NCI-H526 (cell line): Measurements from ENCODE around the gene MIER2.
A peak's percentile ranks its signal among the peaks of the same experiment; 100 is the strongest.
"Not testable (repeated sequence)": the region's sequence is repeated elsewhere in the genome, so short reads cannot be mapped to it uniquely, and the experiment has no call there.

Experiments used
- DNase-seq, 2 experiments: peaks; one replicate each; lab custom pipeline; 2025; lab: John Stamatoyannopoulos, UW

The MIER2 gene, protein sequence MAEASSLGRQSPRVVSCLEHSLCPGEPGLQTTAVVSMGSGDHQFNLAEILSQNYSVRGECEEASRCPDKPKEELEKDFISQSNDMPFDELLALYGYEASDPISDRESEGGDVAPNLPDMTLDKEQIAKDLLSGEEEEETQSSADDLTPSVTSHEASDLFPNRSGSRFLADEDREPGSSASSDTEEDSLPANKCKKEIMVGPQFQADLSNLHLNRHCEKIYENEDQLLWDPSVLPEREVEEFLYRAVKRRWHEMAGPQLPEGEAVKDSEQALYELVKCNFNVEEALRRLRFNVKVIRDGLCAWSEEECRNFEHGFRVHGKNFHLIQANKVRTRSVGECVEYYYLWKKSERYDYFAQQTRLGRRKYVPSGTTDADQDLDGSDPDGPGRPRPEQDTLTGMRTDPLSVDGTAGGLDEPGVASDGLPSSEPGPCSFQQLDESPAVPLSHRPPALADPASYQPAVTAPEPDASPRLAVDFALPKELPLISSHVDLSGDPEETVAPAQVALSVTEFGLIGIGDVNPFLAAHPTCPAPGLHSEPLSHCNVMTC

DNA sequence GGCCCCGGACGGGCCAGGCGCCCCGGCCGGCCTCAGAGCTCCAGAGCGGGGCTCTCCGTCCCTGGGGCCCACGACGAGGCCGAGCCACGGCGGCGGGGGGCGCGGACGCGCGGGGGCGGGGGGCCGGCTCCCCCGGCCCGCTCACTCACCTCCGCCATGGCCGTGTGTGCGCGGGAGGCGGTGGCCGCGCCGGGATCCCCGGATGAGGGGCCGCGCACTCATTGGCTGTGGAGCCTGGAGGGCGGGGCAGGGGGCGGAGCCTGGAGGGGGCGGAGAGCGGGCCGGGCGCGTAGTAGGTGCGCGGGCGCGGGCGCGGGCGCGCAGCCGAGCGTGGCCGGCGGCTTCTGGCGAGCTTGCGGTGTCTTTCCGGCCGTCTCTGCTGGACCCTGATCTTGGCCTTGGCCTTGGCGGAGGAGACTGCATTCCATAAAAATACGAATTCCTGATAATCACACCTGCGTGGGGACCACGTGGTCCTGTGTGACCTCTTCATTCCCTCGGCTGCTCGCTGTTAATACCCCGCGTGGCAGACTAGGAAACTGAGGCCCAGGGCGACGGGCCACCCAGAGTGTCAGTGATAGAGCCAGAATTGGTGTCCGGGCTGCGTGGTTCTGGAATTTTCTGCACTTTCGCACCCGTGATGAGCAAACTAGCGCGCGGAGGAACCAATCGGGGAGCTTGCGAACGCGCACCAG lies at the start of gene MIER2:
Gene MIER2, minus strand, starts transcription at position 172 of the 695 bp plus-strand sequence. Its CDS starts 14 bp downstream, at position 158.
- DNase-seq: peak in 1 of 2 experiments; percentile 73

- not testable (repeated sequence) for DNase-seq
These were observed 49.0 kb upstream of the MIER2 start for GRCh38 chr19:393560-393959.

DNA sequence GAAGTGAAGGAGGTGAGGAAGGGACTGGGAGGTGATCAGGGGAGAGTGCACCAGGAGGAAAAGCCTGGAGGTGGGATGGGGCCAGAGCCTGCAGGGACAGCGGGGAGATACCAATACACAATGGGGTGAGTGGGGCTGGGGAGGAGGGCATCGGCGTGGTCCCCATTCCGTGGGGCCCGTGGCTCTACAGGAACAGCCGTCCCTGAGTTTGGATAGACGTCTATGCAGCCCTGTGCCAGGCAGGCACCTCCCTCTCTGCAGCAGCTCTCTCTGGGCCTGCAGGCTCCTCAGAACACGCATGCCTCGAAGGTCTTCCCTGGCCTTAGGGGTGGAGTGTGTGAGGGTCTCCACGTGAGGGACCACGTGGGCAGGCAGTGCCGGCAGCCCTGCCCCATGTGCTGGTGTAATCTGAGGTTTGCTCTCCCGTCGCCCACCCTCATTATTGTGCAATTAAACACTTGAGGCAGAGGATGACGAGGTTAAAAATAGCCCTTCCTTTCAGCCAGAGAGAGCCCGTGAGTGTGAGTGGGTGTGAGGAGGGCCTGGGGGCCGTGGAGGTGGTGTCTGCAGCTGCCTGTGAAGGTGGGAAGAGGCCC lies 47.9 kb upstream of the MIER2 start:
- no peak for DNase-seq

- no peak for DNase-seq
These were observed 47.3 kb upstream of the MIER2 start for GRCh38 chr19:391726-392374.

DNA sequence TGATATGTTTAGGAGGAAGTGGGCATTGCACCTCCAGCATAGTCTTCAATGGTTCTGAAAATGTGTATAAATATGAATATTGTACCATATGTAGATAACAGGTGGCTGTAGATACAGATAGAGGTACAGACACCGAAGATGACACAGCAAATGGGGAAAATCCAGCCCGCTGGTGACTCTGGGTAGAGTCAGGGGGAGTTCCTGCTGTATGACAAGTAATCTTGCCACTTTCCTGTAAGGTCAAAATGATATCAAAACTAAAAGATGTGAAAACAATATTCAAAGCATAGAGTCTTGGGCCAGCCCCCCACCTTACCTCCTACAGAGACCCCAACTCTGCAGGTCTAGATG lies 46.6 kb upstream of the MIER2 start:
- DNase-seq: no peak

GRCh38 chr19:390386-391206 lies 46.0 kb upstream of the MIER2 start:
- DNase-seq: no peak

DNA sequence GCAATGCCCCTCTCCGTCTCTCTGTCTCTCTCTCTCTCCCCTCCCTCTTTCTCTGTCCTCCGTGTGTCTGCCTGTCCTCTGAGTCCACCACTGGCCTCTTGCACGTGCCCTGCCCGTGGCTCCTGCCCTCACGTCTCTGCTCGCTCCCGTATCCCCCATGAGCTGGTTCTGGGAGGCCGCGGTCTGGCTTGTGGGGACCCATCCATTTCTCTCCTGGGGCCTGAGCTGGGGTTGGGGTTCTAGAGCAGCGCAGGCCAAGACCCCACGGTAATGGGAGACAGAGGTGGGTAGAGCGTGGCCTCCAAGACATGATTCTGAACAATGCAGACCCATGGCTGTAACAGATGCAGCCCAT lies 45.3 kb upstream of the MIER2 start:
- DNase-seq: no peak

- DNase-seq: no peak
These were observed 44.8 kb upstream of the MIER2 start for GRCh38 chr19:389255-389934.

DNA sequence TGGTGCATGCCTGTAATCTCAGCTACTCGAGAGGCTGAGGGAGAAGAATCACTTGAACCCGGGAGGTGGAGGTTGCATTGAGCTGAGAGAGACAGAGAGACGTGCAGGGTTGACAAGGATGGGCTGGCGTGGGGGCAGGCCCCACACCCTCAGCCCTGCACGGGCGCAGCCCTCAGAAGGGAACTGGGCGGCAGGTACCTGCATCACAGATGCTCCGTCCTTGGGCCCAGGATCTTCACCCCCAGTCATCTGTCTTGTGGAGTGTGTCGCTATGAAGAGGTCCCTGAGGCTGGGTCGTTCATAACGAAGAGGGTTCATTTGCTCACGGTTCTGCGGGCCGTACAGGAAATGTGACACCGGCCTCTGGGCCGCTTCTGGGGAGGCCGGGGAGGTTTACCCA lies 44.1 kb upstream of the MIER2 start:
- no peak for DNase-seq

GRCh38 chr19:387777-388176 lies 43.2 kb upstream of the MIER2 start:
- no peak for DNase-seq

- not testable (repeated sequence) for DNase-seq
These were observed 42.2 kb upstream of the MIER2 start for GRCh38 chr19:386632-387301.

- not testable (repeated sequence) for DNase-seq
These were observed 41.6 kb upstream of the MIER2 start for GRCh38 chr19:386189-386588.

DNA sequence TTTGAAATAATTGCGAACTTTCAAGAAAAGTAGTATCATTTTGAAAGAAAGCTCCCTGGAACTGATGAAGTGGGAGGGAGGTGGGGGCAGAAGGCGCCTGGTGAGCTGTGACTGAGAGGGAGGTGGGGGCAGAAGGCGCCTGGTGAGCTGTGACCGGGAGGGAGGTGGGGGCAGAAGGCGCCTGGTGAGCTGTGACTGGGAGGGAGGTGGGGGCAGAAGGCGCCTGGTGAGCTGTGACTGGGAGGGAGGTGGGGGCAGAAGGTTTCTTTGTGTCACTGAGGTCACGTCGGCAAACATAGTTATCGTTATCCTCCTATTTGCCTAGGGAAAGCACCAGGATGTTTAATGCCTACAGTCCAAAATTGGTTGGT lies 40.2 kb upstream of the MIER2 start:
- peak; percentile 50 to 71 for DNase-seq

GRCh38 chr19:383922-384798 lies 39.6 kb upstream of the MIER2 start:
- no peak for DNase-seq

DNA sequence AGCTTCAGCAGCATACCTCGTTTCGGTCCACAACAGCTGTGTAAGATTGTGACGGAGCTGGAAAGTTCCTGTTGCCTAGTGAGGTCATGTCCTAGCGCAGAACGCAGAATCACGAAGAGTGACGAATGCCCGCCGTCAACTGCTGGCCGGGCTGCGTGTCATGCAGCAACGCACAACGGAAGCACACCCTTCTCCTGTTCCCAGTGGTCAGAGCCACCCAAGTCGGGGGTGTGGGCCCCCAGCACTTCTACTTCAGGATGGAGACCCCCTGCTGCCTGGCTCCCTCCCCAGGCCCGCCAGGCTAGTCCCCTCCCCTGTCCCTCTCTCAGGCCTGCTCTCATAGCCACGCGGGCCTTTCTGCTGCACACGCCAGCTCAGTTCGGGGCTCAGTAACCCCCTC lies 38.4 kb upstream of the MIER2 start:
- no peak for DNase-seq

DNA sequence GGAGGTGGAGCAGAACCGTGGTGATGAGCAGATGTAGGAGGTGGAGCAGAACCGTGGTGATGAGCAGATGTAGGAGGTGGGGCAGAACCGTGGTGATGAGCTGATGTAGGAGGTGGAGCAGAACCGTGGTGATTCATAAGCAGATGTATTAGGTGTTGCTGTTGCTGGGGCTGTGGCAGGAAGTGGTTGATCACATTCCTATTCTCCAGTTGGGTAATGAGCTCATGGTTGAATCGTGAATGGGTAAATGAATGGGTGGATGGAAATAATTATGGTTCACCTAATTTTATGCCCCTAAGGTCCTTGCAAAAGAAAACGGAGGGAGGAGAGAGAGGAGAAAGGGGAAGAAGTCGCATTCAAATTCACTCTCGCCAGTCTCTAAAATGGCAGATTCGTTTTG lies 38.0 kb upstream of the MIER2 start:
- DNase-seq: not testable (repeated sequence)

- DNase-seq: not testable (repeated sequence)
These were observed 37.3 kb upstream of the MIER2 start for GRCh38 chr19:381901-382300.

DNA sequence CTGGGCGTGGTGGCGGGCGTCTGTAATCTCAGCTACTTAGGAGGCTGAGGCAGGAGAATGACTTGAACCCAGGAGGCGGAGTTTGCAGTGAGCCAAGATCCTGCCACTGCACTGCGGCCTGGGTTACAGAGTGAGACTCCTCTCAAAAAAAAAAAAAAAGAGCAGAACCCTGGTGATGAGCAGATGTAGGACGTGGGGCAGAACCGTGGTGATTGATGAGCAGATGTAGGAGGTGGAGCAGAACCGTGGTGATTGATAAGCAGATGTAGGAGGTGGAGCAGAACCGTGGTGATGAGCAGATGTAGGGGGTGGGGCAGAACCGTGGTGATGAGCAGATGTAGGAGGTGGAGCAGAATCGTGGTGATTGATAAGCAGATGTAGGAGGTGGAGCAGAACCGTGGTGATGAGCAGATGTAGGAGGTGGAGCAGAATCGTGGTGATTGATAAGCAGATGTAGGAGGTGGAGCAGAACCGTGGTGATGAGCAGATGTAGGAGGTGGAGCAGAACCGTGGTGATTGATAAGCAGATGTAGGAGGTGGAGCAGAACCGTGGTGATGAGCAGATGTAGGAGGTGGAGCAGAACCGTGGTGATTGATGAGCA lies 36.1 kb upstream of the MIER2 start:
- not testable (repeated sequence) for DNase-seq

DNA sequence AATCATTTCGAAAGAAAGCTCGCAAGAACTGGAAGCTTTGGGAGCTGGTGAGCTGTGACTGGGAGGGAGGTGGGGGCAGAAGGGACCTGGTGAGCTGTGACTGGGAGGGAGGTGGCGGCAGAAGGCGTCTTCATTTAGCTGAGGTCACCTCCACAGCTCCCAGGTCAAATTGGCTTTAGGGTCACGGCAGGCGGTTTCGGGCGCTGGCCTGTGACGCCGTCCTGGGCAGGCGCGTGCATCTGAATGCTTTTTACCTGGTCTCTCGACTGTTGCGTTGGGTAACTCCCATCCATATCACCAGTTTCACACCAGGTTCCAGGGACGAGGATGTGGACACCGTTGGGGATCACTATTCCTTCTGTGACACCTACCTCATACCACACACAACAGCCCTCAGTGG lies 35.2 kb upstream of the MIER2 start:
- no peak for DNase-seq
